ENCODE measurements around the gene ZDHHC17.

ZDHHC17 gene

GRCh38 chr12:76899522-76899921, 135.6 kb downstream of the ZDHHC17 start:
- DNase-seq: no peak
- Histone ChIP-seq H3K27me3 (replicated peaks; ENCODE audit: insufficient read depth, low read length) (no peaks in the 10 kb centered on the region), H3K4me1 (ENCODE audit: low read length) (no peaks in the 10 kb centered on the region), H3K9me2 (replicated peaks; ENCODE audit: insufficient read depth, low read length) (no peaks in the 10 kb centered on the region), H3F3A (ENCODE audit: insufficient read depth, low read length) (no peaks in the 10 kb centered on the region), H2AFZ (ENCODE audit: low read length) (no peak overlapping the region), H3K27ac (ENCODE audit: low read length) (no peak overlapping the region), H3K4me3 (ENCODE audit: low read length) (no peak overlapping the region), H3K36me3 (replicated peaks; ENCODE audit: insufficient read depth, low read length) (no peaks in the 10 kb centered on the region), H4K20me1 (ENCODE audit: insufficient read depth, low read length) (no peaks in the 10 kb centered on the region), H3K4me2 (ENCODE audit: low read depth, low read length) (no peak overlapping the region), H3K9ac (ENCODE audit: low read length) (no peak overlapping the region), H3K9me3 (replicated peaks; ENCODE audit: insufficient read depth, low read length) (no peaks in the 10 kb centered on the region), H3K79me2 (ENCODE audit: low read length) (no peaks in the 10 kb centered on the region)
- TF ChIP-seq, protein P1, sequence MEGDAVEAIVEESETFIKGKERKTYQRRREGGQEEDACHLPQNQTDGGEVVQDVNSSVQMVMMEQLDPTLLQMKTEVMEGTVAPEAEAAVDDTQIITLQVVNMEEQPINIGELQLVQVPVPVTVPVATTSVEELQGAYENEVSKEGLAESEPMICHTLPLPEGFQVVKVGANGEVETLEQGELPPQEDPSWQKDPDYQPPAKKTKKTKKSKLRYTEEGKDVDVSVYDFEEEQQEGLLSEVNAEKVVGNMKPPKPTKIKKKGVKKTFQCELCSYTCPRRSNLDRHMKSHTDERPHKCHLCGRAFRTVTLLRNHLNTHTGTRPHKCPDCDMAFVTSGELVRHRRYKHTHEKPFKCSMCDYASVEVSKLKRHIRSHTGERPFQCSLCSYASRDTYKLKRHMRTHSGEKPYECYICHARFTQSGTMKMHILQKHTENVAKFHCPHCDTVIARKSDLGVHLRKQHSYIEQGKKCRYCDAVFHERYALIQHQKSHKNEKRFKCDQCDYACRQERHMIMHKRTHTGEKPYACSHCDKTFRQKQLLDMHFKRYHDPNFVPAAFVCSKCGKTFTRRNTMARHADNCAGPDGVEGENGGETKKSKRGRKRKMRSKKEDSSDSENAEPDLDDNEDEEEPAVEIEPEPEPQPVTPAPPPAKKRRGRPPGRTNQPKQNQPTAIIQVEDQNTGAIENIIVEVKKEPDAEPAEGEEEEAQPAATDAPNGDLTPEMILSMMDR (IDR thresholded peaks at IDR 0.05; ENCODE audit: low read length): no peak
- TF ChIP-seq EZH2 (optimal IDR thresholded peaks at IDR 0.05; ENCODE audit: low read depth, low read length): no peak
- TF ChIP-seq EZH2phosphoT487 (IDR thresholded peaks at IDR 0.05; ENCODE audit: low read length): no peak

DNA sequence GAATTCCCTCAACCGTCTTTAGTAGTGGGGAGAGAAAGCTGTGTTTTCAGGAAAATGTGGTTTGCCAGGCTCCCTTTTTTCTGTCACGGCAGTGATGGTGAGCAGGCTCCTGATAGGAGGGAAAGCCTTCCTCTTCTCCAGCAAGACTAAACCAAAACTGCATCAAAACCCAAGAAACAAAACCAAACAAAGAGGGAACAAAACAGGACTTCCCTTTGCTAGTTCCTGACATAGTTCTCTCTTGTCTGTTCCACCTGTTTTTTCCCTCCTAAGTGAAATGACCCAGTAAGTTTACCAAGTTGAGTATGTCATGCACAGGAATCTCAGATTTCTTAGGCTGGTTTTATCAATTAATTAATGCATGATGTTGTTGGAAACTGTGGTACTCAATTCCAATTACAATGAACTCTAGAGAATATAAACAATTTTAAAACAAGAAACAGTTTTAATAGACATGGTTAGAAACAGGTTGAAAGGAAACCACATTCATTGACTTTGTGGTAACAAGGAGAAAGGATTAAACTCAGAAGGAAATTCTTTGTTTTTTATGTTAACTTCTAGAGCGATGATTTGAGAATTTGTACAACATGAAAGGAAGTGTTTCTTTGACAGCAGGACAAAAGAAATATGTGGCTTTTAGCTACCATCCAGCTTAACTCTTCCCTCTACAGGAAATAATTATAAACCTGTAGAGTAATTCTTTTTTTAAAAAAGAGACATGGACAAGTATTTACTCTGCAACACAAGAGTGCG, 137.9 kb downstream of the ZDHHC17 start:
- Histone ChIP-seq H3K27ac (ENCODE audit: low read length) (no peak overlapping the region), H3K9ac (ENCODE audit: low read length) (no peak overlapping the region), H3K4me1 (ENCODE audit: low read length) (no peaks in the 10 kb centered on the region), H2AFZ (ENCODE audit: low read length) (no peak overlapping the region), H4K20me1 (ENCODE audit: insufficient read depth, low read length) (no peaks in the 10 kb centered on the region), H3K27me3 (replicated peaks; ENCODE audit: insufficient read depth, low read length) (no peaks in the 10 kb centered on the region), H3K36me3 (replicated peaks; ENCODE audit: insufficient read depth, low read length) (no peaks in the 10 kb centered on the region), H3K79me2 (ENCODE audit: low read length) (no peaks in the 10 kb centered on the region), H3F3A (ENCODE audit: insufficient read depth, low read length) (no peaks in the 10 kb centered on the region), H3K4me3 (ENCODE audit: low read length) (no peak overlapping the region), H3K9me3 (replicated peaks; ENCODE audit: insufficient read depth, low read length) (no peaks in the 10 kb centered on the region), H3K4me2 (ENCODE audit: low read depth, low read length) (no peak overlapping the region), H3K9me2 (replicated peaks; ENCODE audit: insufficient read depth, low read length) (no peaks in the 10 kb centered on the region)
- TF ChIP-seq, protein P1 (IDR thresholded peaks at IDR 0.05; ENCODE audit: low read length): no peak
- TF ChIP-seq EZH2phosphoT487 (IDR thresholded peaks at IDR 0.05; ENCODE audit: low read length) (no peak), EZH2 (optimal IDR thresholded peaks at IDR 0.05; ENCODE audit: low read depth, low read length) (no peak)
- DNase-seq: no peak
